ENCODE data around the gene ARHGDIG.

- TF ChIP-seq, protein P1, sequence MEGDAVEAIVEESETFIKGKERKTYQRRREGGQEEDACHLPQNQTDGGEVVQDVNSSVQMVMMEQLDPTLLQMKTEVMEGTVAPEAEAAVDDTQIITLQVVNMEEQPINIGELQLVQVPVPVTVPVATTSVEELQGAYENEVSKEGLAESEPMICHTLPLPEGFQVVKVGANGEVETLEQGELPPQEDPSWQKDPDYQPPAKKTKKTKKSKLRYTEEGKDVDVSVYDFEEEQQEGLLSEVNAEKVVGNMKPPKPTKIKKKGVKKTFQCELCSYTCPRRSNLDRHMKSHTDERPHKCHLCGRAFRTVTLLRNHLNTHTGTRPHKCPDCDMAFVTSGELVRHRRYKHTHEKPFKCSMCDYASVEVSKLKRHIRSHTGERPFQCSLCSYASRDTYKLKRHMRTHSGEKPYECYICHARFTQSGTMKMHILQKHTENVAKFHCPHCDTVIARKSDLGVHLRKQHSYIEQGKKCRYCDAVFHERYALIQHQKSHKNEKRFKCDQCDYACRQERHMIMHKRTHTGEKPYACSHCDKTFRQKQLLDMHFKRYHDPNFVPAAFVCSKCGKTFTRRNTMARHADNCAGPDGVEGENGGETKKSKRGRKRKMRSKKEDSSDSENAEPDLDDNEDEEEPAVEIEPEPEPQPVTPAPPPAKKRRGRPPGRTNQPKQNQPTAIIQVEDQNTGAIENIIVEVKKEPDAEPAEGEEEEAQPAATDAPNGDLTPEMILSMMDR (IDR thresholded peaks at IDR 0.05): no peak
- TF ChIP-seq POLR2AphosphoS5 (IDR thresholded peaks at IDR 0.05): no peak
These were observed 20.8 kb downstream of the ARHGDIG start for GRCh38 chr16:301235-301634.

Data from sigmoid colon (tissue), 4 donors.